H1 (cell line): ENCODE results near the gene PARP1.

Experiments used
- MAX ChIP-seq: IDR thresholded peaks from 2 replicates; pipeline ENCODE4 v1.6.1; 2012; ENCODE audit warnings: inconsistent platforms
- TBP ChIP-seq: IDR thresholded peaks from 2 replicates; pipeline ENCODE4 v1.6.1; 2011; ENCODE audit warnings: low read depth, low read length, improper control_type of control experiment

- TF ChIP-seq MAX (no peak), TBP (no peak)
These were observed 7.2 kb downstream of the PARP1 start for GRCh38 chr1:226400519-226401354.
